GM12874 (cell line): ENCODE measurements around the gene SNAP23.

Source experiments
- TF ChIP-seq, protein P1 (sequence below): IDR thresholded peaks from 2 replicates; pipeline ENCODE4 v1.5.1; 2011; ENCODE audit warnings: low read depth, mild to moderate bottlenecking, control low read depth, low read length, moderate library complexity; ENCODE audit not compliant: insufficient read depth

Gene SNAP23

DNA sequence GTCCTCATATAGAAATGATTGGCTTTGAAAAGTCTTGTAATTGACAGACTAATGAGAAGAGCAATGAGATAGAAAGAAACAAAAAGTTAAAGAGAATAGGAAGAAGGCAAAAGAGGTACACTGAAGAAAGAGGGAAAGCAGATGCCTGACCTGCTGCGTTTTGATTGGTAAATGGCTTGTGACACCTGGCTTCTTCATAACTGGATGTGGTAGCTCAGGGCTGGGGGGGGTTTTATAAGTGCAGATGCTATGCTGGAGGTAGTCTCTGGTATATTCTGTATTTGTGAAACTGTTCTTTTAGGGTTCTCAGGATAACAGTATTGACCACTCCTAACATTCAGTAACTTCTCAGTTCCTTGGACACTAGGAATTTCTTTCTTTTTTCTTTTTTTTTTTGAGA is 81.3 kb downstream of the SNAP23 start:
- TF ChIP-seq, protein P1, sequence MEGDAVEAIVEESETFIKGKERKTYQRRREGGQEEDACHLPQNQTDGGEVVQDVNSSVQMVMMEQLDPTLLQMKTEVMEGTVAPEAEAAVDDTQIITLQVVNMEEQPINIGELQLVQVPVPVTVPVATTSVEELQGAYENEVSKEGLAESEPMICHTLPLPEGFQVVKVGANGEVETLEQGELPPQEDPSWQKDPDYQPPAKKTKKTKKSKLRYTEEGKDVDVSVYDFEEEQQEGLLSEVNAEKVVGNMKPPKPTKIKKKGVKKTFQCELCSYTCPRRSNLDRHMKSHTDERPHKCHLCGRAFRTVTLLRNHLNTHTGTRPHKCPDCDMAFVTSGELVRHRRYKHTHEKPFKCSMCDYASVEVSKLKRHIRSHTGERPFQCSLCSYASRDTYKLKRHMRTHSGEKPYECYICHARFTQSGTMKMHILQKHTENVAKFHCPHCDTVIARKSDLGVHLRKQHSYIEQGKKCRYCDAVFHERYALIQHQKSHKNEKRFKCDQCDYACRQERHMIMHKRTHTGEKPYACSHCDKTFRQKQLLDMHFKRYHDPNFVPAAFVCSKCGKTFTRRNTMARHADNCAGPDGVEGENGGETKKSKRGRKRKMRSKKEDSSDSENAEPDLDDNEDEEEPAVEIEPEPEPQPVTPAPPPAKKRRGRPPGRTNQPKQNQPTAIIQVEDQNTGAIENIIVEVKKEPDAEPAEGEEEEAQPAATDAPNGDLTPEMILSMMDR = no peak

GRCh38 chr15:42577514-42578031 is 82.1 kb downstream of the SNAP23 start:
- TF ChIP-seq, protein P1 = no peak

GRCh38 chr15:42578984-42579537 is 83.6 kb downstream of the SNAP23 start:
- TF ChIP-seq, protein P1 = no peak

- TF ChIP-seq, protein P1 = no peak
Measured at GRCh38 chr15:42581272-42581730, 85.9 kb downstream of the SNAP23 start.
